GM19351 (cell line): ENCODE measurements around the gene SMAD3.
A peak's percentile ranks its signal among the peaks of the same experiment; 100 is the strongest.
"Not testable (repeated sequence)": the region's sequence is repeated elsewhere in the genome, so short reads cannot be mapped to it uniquely, and the experiment has no call there.

ENCODE experiments used
- ATAC-seq: cut with Tn5 transposase; IDR thresholded peaks from one replicate; pipeline ENCODE4 v1.9.1; 2021; ENCODE audit warnings: mild to moderate bottlenecking, moderate library complexity; ENCODE audit not compliant: unreplicated experiment

SMAD3 gene

GRCh38 chr15:67062369-67062985 is 2.9 kb upstream of the SMAD3 start:
- no peak for ATAC-seq

DNA sequence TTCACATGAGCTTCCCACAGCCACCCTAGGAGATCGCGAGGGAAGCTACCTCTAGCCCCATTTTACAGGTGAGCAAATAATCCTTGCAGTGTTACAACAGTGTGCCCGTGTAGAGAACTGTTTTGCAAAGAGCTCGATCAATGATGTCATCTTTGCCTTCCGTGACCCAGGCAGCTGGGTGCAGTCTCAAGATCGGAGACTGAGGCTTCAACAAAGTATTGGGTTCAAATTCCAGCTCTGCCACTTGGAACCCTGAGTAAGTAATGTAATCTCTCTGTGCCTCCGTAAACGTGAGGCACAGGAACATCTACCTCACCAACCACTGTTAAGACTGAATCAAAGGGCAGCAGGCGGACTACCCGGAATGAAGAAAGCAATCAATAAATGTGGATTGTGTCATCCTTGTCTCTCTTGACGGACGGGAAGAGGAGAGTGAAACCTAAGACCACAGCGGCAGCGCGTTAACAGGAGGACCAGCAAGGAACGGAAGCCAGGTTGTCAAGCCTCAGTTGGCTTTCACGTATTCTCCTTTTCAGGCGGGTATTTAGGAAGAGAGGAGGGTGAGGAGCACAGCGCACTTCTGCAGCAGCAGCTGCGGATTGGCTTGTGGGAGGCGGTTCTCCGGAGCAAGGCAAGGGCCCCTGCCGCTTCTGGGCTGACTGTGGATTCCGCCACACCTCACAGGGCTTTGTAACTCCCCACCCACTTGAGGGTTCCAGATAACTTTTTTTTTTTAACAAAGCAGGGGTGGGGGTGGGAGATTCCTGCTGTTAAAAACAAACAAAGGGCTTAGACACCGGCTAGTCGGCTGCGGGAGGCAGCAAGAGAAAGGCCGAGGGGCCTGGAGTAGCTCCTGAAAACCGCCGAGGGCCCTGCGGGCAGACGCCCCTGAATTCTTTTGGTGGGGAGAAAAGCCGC is 1.5 kb upstream of the SMAD3 start:
- no peak for ATAC-seq

DNA sequence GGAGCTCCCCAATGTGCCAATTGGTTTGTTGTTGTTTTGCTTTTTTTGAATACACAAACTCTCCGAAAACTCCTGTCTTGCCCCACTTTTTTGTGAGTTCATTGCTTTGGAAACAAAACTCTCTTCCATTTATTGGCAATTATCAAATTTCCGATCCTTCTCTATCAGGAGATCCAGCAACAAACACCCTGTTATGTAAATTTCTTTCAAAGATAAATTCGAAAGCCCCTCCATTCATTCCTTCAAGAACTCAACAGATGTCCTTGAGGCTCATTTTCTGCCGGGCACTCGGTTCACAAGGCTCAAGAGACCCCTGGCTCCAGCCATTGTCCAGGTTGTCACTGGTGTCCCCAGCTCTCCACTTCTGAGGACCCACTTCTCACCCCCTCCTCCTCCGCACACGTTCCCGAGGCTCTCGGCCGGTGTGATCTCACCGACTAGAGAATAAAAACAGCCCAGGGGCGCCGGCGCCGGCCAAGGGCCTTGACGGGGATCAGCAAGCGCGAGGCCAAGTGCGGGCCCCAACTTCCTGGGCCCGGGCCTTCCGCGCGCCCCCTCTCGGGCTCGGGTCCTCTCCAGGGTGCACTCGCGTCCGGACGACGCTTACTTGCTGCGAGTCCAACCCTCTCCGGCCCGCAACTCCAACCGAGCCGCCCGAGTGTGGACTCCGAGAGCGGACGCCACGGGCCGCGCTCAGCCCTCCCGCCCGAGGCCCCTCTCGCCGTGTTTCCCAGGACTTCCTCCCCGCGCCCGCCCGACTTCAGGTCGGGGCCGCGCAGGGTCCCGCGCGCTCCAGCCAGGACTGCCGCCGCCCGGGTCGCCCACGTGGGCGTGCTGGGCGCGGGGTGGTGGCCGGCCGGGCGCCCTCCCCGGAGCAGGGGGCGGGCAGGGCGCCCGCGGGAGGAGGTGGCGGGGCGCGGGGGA is 533 bp upstream of the SMAD3 start:
- peak; percentile 33 for ATAC-seq

DNA sequence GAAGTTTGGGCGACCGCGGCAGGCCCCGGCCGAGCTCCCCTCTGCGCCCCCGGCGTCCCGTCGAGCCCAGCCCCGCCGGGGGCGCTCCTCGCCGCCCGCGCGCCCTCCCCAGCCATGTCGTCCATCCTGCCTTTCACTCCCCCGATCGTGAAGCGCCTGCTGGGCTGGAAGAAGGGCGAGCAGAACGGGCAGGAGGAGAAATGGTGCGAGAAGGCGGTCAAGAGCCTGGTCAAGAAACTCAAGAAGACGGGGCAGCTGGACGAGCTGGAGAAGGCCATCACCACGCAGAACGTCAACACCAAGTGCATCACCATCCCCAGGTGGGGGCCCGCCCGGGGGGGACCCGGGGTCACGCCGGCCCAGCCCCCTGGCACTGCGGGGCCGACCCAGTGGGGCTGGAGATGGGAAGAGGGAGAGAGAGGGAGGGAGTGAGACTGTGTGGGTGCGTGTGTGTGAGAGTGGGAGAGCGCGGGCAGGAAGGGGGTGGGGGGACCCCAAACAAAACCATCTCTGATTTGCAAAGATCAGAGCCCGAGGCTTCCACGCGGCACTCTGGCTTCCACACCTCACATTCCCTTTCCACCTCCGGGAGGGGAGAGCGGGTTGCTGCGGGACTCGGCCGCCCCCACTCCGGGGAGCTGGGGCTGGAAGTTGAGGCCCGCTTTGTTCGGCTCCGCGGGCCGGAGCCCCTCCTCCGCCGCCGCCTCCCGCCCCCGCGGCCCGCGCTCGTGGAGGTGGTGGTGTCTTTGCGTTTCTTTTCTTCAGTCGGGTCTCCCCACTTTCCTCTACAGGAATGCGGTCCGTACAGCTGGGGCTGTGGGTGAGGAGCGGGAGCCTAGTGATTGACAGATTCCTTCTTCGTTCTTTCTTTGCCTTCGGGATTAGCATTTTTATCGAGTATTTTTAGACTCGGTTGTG is 898 bp downstream of the SMAD3 start:
- ATAC-seq: peak; percentile 19

DNA sequence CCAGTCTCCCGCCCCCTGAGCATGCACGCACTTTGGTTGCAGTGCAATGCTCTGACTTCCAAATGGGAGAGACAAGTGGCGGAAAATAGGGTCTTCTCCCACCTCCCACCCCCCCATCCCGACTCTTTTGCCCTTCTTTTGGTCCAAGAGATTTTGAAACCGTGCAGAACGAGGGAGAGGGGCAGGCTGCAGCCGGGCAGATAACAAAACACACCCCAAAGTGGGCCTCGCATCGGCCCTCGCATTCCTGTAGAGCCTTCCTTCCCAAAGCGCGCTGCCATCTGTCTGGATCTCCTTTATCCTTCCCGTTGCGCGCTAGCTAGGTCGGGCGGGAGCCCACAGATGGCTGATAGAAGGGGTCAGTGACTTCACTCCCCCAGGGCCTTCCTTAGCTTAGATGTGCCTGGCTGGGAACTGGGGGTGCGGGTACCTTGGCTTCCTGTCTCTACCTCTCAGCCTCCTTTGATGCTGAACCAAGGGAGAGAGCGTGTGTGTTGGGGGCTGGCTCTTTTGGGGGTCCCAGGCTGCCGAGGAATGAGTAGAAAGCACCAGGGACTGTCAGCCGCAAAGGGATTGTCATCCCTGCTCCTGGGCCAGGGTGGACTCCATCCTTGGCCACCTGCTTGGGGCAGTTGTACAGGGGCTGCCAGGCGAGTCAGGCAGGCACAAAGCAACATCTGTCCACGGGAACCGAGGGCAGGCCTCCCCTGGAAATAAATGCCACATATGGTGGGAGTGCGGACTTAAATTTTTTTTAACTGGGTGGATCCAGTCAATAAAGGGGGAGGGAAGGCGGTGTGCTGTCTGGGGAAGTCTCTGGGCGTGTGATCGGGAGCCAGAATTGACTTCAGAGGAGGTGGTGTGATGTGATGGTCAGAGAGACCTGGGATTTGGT is 1.8 kb downstream of the SMAD3 start:
- no peak for ATAC-seq

DNA sequence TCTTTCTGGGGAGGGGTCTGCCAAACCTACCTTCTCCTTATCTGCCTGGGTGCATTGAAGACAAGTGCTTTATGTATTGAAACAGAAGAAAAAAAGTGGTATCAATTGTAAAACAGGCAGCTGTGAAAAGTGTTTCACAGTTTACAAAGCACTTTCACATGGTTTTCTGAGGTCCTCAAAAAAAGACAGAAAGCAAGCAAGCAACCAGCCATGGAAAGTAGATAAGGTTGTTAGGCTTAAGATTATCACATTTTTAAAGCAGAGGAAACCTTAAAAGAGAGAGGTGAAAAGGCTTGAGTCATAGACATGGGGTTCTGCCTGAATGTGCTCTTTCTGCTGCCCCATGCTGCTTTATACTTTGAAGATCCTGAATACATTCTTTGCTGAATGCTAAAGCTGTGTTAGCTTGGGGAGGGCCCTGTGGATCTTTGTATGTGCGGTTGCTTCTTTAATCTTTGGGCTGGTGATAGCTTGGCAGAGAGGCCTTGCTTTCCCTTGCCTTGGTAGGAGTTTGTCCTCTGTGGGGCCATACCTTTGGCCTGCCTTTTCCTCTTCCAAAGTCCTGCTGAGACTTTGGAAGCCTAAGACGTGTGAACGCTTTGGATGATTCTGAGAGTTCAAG is 2.6 kb downstream of the SMAD3 start:
- ATAC-seq: no peak

- no peak for ATAC-seq
Observed at GRCh38 chr15:67068710-67069400, 3.5 kb downstream of the SMAD3 start.

- ATAC-seq: no peak
Observed at GRCh38 chr15:67070150-67070549, 4.7 kb downstream of the SMAD3 start.

GRCh38 chr15:67070892-67071664 is 5.7 kb downstream of the SMAD3 start:
- ATAC-seq: no peak

- no peak for ATAC-seq
Observed at GRCh38 chr15:67072442-67072841, 7.0 kb downstream of the SMAD3 start.

DNA sequence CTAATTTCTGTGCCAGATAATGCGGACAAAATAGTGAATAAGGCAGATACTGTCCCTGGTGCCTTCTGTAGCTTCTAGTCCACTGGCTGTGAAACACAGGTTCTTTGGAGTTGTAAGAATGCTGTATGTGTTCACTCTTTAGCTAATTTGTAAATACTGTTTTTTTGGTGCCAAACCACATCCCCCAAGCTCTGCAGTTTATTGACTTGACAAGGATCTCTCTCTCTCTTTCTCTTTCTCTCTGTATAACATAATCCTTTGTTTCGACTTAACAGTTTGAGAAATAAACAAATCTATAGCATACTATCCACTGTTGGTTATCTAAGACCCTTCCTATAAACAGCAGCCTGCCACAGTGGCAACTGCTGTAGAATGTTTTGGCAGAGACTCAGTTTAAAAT is 7.6 kb downstream of the SMAD3 start:
- ATAC-seq: no peak

GRCh38 chr15:67074886-67075229 is 9.5 kb downstream of the SMAD3 start:
- ATAC-seq: no peak

- ATAC-seq: not testable (repeated sequence)
Observed at GRCh38 chr15:67075555-67076135, 10.2 kb downstream of the SMAD3 start.

GRCh38 chr15:67076147-67076843 is 10.9 kb downstream of the SMAD3 start:
- ATAC-seq: peak; percentile 54

DNA sequence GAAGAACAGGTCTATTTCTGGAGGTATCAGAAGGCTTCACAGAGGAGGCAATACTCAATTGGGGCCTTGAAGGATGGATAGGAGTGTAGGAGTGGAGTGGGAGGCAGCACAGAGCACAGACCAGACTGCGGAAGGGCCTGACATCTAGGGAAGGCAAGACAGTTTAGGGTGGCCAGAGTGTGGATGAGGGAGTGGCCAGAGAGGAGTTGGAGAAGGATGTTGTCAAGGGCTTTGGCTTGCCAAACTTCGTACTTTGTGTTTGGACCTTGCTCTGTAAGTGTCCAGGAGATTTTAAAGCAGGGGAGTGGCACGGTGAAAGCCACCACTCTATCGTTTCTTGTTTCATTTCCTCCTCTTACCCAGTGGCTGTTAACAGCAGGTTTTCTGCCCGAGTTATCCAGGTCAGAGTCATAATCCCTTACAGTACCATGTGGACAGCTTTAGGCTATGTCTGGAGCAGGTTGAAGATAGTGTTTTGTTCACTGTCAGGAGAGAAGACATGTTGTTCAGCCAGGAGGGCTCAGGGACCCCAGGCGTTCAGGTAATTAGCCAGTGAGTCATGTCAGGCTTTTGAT is 12.3 kb downstream of the SMAD3 start:
- ATAC-seq: no peak

DNA sequence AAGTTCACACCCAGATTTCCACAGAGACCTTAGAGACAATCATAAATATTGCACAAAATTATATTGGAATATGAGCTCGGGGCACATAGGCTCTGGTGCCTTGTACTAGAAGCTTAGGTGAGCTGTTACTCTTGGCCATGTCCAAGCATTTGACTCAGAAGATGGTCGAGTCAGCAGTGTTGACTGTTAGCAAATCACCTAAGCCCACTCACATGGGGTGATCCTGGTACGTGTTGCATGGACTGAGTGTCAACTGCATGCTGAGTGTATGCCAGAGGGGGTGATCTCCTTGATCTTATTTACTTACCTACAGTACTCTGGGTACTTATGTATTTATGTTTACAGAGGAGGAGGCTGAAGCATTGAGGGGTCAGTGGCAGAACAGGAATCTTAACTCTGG is 14.0 kb downstream of the SMAD3 start:
- ATAC-seq: no peak
